ENCODE data around the gene ANO10. TPM values are rescaled to one million over a fixed set of nuclear protein-coding genes. Genes with fewer than 3 reads are reported as not detected.
A peak's percentile ranks its signal among the peaks of the same experiment; 100 is the strongest.
"Not testable (repeated sequence)": the region's sequence is repeated elsewhere in the genome, so short reads cannot be mapped to it uniquely, and the experiment has no call there.

ANO10 gene
- total RNA-seq, 6 experiments from 2014 or later: 10.5 to 24.1 (median 13.6) TPM

GRCh38 chr3:43659250-43659880 lies 37.6 kb upstream of the ANO10 start:
- Histone ChIP-seq H3K9me3 (no peaks in the 10 kb centered on the region), H3K36me3 (no peaks in the 10 kb centered on the region), H3K27ac (no peak overlapping the region), H3K4me3 (no peak overlapping the region), H3K4me1 (no peaks in the 10 kb centered on the region), H3K27me3 (no peaks in the 10 kb centered on the region)
- TF ChIP-seq CTCF (IDR thresholded peaks at IDR 0.05) (no peak), POLR2A (IDR thresholded peaks at IDR 0.05) (no peak)
- WGBS (ENCODE audit: insufficient coverage, low coverage, low lambda C conversion rate, missing lambda C conversion rate): 88% methylated on average over 6 of the region's 13 CpGs
- intact Hi-C loops (cut with DNase I): no loop called here
- no peak for ATAC-seq
- DNase-seq: no peak

- ATAC-seq; H3K4me1 ChIP-seq; H3K9me3 ChIP-seq; H3K27ac ChIP-seq; H3K27me3 ChIP-seq; DNase-seq; intact Hi-C loops (cut with DNase I); H3K36me3 ChIP-seq; H3K4me3 ChIP-seq: not testable (repeated sequence)
- WGBS (ENCODE audit: insufficient coverage, low coverage, low lambda C conversion rate, missing lambda C conversion rate): no CpG with 5 or more reads among the region's 22 CpGs
These were observed 34.6 kb upstream of the ANO10 start for GRCh38 chr3:43656390-43656789.

- Histone ChIP-seq H3K4me1 (no peaks in the 10 kb centered on the region), H3K27ac (no peak overlapping the region), H3K27me3 (no peaks in the 10 kb centered on the region), H3K36me3 (no peaks in the 10 kb centered on the region), H3K4me3 (no peak overlapping the region), H3K9me3 (no peaks in the 10 kb centered on the region)
- intact Hi-C loops (cut with DNase I): no loop called here
- no peak for TF ChIP-seq POLR2A (IDR thresholded peaks at IDR 0.05)
- no peak for TF ChIP-seq CTCF (IDR thresholded peaks at IDR 0.05)
- ATAC-seq (no peak), DNase-seq (no peak)
- 50% methylated on average over 1 of the region's 1 CpG for WGBS (ENCODE audit: insufficient coverage, low coverage, low lambda C conversion rate, missing lambda C conversion rate)
These were observed 28.5 kb upstream of the ANO10 start for GRCh38 chr3:43650345-43650744.

GRCh38 chr3:43649365-43649968 lies 27.7 kb upstream of the ANO10 start:
- H3K4me3 ChIP-seq: no peak overlapping the region
- peak in 3 of 4 donors; percentile 44 to 72 (median 45) for ATAC-seq
- no peak for DNase-seq
- TF ChIP-seq CTCF (IDR thresholded peaks at IDR 0.05) (no peak), POLR2A (IDR thresholded peaks at IDR 0.05) (no peak)
- H3K27ac ChIP-seq: no peak overlapping the region
- H3K9me3 ChIP-seq: no peaks in the 10 kb centered on the region
- no peaks in the 10 kb centered on the region for H3K27me3 ChIP-seq
- WGBS (ENCODE audit: insufficient coverage, low coverage, low lambda C conversion rate, missing lambda C conversion rate): 12% methylated on average over 3 of the region's 6 CpGs
- intact Hi-C loops (cut with DNase I): no loop called here
- no peaks in the 10 kb centered on the region for H3K4me1 ChIP-seq
- H3K36me3 ChIP-seq: no peaks in the 10 kb centered on the region

- no peak for TF ChIP-seq POLR2A (IDR thresholded peaks at IDR 0.05)
- no peak for TF ChIP-seq CTCF (IDR thresholded peaks at IDR 0.05)
- intact Hi-C loops (cut with DNase I): no loop called here
- no peak overlapping the region for H3K4me3 ChIP-seq
- DNase-seq: no peak
- H3K4me1 ChIP-seq: no peaks in the 10 kb centered on the region
- WGBS (ENCODE audit: insufficient coverage, low coverage, low lambda C conversion rate, missing lambda C conversion rate): 86% methylated on average over 1 of the region's 3 CpGs
- no peak for ATAC-seq
- no peak overlapping the region for H3K27ac ChIP-seq
- H3K9me3 ChIP-seq: no peaks in the 10 kb centered on the region
- H3K36me3 ChIP-seq: no peaks in the 10 kb centered on the region
- H3K27me3 ChIP-seq: no peaks in the 10 kb centered on the region
These were observed 27.1 kb upstream of the ANO10 start for GRCh38 chr3:43648957-43649356.
